Osteoblast (primary cell): Measurements from ENCODE around the gene TLK2. TPM values are rescaled to one million over a fixed set of nuclear protein-coding genes. Genes with fewer than 3 reads are reported as not detected.
"Not testable (repeated sequence)": the region's sequence is repeated elsewhere in the genome, so short reads cannot be mapped to it uniquely, and the experiment has no call there.

Source experiments
- DNase-seq: peaks from one replicate; pipeline ENCODE4 v3.0.0; 2011; ENCODE audit warnings: low spot score, mixed read lengths; ENCODE audit not compliant: insufficient read length; ENCODE audit errors: missing footprints
- H2AFZ ChIP-seq: 2 replicates; pipeline ENCODE4 v1.6.0; 2011; ENCODE audit warnings: mild to moderate bottlenecking, low read length
- H3K27ac ChIP-seq: 2 replicates; pipeline ENCODE4 v1.5.1; 2011; ENCODE audit warnings: mild to moderate bottlenecking, low read depth, low read length, moderate library complexity
- H3K27me3 ChIP-seq: 2 replicates; pipeline ENCODE4 v1.6.0; 2012; ENCODE audit warnings: mild to moderate bottlenecking, control low read depth, inconsistent platforms, low read length, moderate library complexity; ENCODE audit not compliant: insufficient read depth
- H3K36me3 ChIP-seq: 2 replicates; pipeline ENCODE4 v1.5.1; 2011; ENCODE audit warnings: mild to moderate bottlenecking, low read length, control low read depth, moderate library complexity; ENCODE audit not compliant: insufficient read depth
- H3K4me1 ChIP-seq: 2 replicates; pipeline ENCODE4 v1.5.1; 2011; ENCODE audit warnings: mild to moderate bottlenecking, low read length, control low read depth, moderate library complexity; ENCODE audit not compliant: insufficient read depth
- H3K4me2 ChIP-seq: 2 replicates; pipeline ENCODE4 v1.6.0; 2011; ENCODE audit warnings: mild to moderate bottlenecking, low read length; ENCODE audit not compliant: insufficient read depth
- H3K4me3 ChIP-seq: fragments of 200-600 bp; sonication (generic); 3 replicates; pipeline ENCODE4 v1.5.1; 2012; ENCODE audit warnings: mild to moderate bottlenecking, low read length, inconsistent platforms; ENCODE audit not compliant: insufficient read depth
- H3K79me2 ChIP-seq: 2 replicates; pipeline ENCODE4 v1.6.0; 2012; ENCODE audit warnings: mild to moderate bottlenecking, low read length, control low read depth, inconsistent platforms; ENCODE audit not compliant: insufficient read depth
- H3K9me3 ChIP-seq: 2 replicates; pipeline ENCODE4 v1.5.1; 2011; ENCODE audit warnings: low read depth, low read length, control low read depth
- H4K20me1 ChIP-seq: 2 replicates; pipeline ENCODE4 v1.6.0; 2012; ENCODE audit warnings: mild to moderate bottlenecking, low read length, control low read depth; ENCODE audit not compliant: insufficient read depth
- total RNA-seq: library from RNA; depleted of rRNA; stranded (reverse); fragments of >200 nt; gene quantifications from 2 replicates; pipeline ENCODE4 v1.2.3, GENCODE V29; 2012
- TF ChIP-seq, protein P1 (sequence below): IDR thresholded peaks from 2 replicates; pipeline ENCODE4 v1.5.1; 2011; ENCODE audit warnings: mild to moderate bottlenecking, low read depth, low read length, moderate library complexity; ENCODE audit errors: extremely low read depth

The TLK2 gene
- total RNA-seq, 1 donor, result 52.8 TPM

DNA sequence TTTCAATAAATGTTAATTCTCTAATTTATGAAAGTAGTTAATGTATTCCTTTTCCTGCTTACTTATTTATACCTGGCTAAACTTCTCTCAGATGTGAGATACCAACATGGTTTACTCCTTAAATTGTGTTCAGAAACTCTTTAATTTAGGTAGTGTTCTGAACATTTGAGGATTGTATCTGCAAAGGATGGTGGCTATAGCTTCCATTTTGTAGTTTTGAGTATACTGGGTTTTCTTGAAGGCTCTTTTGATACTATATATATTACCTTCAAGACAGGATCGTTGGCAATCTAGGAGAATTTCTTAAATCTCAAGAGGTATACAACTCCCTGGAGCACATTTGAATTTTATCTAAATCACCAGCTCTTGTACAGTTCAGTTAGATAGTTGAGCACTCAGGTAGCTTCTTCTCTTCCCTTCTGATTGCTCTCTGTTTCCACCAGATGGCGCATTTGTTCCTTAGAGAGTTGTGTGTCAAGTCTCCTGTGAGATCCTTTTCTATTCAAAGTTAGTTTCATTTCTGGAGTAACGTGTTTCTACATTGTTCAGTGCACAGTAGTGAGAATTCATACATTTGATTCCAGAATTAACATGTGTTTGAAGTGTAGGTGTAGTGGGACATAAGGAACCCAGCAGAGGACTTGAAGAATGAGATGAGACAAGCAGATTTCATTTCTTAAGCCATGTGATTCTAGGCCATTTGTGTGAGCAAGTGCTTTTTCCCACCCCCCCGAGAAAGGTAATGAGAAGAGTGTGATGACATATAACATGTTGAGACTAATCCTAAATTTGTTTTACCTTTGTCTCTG is 74.4 kb downstream of the TLK2 start:
- H3K4me1 ChIP-seq, H3K9me3 ChIP-seq, DNase-seq, H4K20me1 ChIP-seq, H3K27me3 ChIP-seq, H3K36me3 ChIP-seq: not testable (repeated sequence)
- TF ChIP-seq, protein P1, sequence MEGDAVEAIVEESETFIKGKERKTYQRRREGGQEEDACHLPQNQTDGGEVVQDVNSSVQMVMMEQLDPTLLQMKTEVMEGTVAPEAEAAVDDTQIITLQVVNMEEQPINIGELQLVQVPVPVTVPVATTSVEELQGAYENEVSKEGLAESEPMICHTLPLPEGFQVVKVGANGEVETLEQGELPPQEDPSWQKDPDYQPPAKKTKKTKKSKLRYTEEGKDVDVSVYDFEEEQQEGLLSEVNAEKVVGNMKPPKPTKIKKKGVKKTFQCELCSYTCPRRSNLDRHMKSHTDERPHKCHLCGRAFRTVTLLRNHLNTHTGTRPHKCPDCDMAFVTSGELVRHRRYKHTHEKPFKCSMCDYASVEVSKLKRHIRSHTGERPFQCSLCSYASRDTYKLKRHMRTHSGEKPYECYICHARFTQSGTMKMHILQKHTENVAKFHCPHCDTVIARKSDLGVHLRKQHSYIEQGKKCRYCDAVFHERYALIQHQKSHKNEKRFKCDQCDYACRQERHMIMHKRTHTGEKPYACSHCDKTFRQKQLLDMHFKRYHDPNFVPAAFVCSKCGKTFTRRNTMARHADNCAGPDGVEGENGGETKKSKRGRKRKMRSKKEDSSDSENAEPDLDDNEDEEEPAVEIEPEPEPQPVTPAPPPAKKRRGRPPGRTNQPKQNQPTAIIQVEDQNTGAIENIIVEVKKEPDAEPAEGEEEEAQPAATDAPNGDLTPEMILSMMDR, result peak; percentile 46
- Histone ChIP-seq H2AFZ (peak overlapping the region; percentile 51), H3K27ac (peak overlapping the region; percentile 56), H3K4me3 (peak overlapping the region; percentile 52), H3K79me2 (peaks cover 33% of the 10 kb centered on the region), H3K4me2 (peak overlapping the region; percentile 83)

DNA sequence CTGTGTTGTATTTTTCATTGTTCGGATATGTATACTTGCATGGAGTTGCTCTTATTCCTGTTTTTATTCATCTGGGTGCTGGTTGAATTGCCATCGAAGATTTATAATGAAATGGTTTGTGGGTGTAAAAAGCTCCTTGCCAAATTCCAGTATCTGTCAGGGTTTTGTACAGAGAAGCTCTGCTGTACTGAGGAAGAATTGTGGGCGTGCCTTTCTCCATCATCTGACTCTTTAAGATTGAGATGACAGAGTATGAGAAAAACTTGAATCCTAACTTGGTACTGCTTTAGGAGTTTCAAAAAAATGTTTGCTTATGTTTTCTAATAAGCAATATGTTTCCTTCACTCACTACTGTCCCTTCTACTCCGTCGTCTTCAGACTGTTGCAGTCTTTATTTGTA is 78.9 kb downstream of the TLK2 start:
- H3K27ac ChIP-seq, H2AFZ ChIP-seq, H3K4me1 ChIP-seq, H3K36me3 ChIP-seq, H3K27me3 ChIP-seq, H3K9me3 ChIP-seq, H3K4me2 ChIP-seq, H4K20me1 ChIP-seq, DNase-seq, H3K4me3 ChIP-seq: not testable (repeated sequence)
- H3K79me2 ChIP-seq, result peaks cover 22% of the 10 kb centered on the region

DNA sequence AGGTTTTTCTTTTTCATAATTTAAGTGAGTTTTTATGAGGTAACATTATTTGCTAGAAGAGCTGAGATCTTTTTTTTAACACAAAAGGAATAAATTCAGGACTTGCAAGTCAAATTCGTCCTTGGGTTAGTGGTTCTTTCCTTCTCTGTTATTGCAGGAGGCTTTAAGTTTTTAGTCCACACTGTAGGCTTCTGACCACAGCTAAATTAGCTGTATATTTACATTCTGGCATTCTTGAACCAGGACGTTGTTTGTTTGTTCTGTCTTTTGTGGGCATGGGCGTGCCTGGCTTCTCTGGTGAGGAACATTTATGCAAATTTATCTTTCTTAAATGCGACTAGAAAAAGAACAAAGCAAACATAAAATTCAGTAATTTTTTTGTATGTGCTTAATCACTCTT is 80.3 kb downstream of the TLK2 start:
- H3K79me2 ChIP-seq, result peaks cover 22% of the 10 kb centered on the region

DNA sequence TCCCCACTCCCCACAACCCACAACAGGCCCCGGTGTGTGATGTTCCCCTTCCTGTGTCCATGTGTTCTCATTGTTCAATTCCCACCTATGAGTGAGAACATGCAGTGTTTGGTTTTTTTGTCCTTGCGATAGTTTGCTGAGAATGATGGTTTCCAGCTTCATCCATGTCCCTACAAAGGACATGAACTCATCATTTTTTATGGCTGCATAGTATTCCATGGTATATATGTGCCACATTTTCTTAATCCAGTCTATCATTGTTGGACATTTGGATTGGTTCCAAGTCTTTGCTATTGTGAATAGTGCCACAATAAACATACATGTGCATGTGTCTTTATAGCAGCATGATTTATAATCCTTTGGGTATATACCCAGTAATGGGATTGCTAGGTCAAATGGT is 82.3 kb downstream of the TLK2 start:
- peaks cover 15% of the 10 kb centered on the region for H3K79me2 ChIP-seq
- H3K9me3 ChIP-seq, result not testable (repeated sequence)

More for the DNA sequence above, 80.3 kb downstream of the TLK2 start:
- H4K20me1 ChIP-seq, H3K4me3 ChIP-seq, H3K9me3 ChIP-seq, H3K4me1 ChIP-seq, H3K27me3 ChIP-seq, H2AFZ ChIP-seq, H3K27ac ChIP-seq, H3K4me2 ChIP-seq, DNase-seq: not testable (repeated sequence)
- H3K36me3 ChIP-seq, result peaks cover 12% of the 10 kb centered on the region

DNA sequence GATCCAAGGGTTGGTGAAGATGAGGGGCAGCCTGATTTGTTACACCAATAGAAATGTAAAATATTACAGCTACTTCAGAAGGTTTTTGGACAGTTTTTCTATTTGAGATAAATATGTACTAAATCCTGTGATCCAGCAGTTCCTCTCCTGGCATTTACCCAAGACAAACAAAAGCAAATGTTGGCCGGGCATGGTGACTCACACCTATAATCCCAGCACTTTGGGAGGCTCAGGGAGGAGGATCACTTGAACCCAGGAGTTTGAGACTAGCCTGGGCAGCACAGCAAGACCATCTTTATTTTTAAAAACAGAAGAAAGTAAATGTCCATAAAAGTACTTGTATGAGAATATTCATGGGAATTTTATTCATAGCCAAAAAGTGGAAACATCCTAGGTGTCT is 84.0 kb downstream of the TLK2 start:
- H3K36me3 ChIP-seq, result peaks cover 27% of the 10 kb centered on the region
- peaks cover 20% of the 10 kb centered on the region for H3K79me2 ChIP-seq
- H3K9me3 ChIP-seq, result no peaks in the 10 kb centered on the region
- H3K4me2 ChIP-seq, result no peak overlapping the region
- H3K27me3 ChIP-seq, result no peaks in the 10 kb centered on the region
- no peak for DNase-seq
- H2AFZ ChIP-seq, result no peak overlapping the region
- H3K4me3 ChIP-seq, result no peak overlapping the region
- no peaks in the 10 kb centered on the region for H4K20me1 ChIP-seq
- H3K4me1 ChIP-seq, result peaks cover 21% of the 10 kb centered on the region
- TF ChIP-seq, protein P1, result no peak
- no peak overlapping the region for H3K27ac ChIP-seq

More for the DNA sequence above, 82.3 kb downstream of the TLK2 start:
- H3K27ac ChIP-seq, DNase-seq, H3K27me3 ChIP-seq, H3K4me3 ChIP-seq, H3K4me2 ChIP-seq, H2AFZ ChIP-seq, H4K20me1 ChIP-seq: not testable (repeated sequence)
- H3K4me1 ChIP-seq, result peaks cover 16% of the 10 kb centered on the region
- H3K36me3 ChIP-seq, result peaks cover 17% of the 10 kb centered on the region
